K562 (cell line): ENCODE measurements around the gene NAA80. TPM values are rescaled to one million over a fixed set of nuclear protein-coding genes. Genes with fewer than 3 reads are reported as not detected.
A peak's percentile ranks its signal among the peaks of the same experiment; 100 is the strongest.

Experiments used
- ATAC-seq: fragments of 200-7000 bp; cut with Tn5 transposase; 3 replicates; pipeline ENCODE4 v1.9.1; 2020; ENCODE audit warnings: moderate library complexity
- BruUV-seq: library from RNA; stranded (reverse); fragments of 400-500 nt; replicated peaks from 2 replicates; lab custom pipeline; 2021; lab: Mats Ljungman, UMichigan
- CTCF ChIA-PET: fragments of 300-600 bp; formaldehyde crosslinking; extraction: SDS; loops from one replicate; lab custom pipeline; 2021; ENCODE audit warnings: low intra/inter-chr PET ratio; lab: Yijun Ruan, JAX
- POLR2A ChIA-PET: fragments of 300-600, 350-650 bp; sonication (Branson Sonifier 250); formaldehyde crosslinking; extraction: SDS; loops from one replicate; lab custom pipeline; 2021; ENCODE audit warnings: antibody characterized with exemption, inconsistent platforms; lab: Yijun Ruan, JAX
- DNase-seq, 4 experiments: peaks; one replicate each; pipeline versions ENCODE4 v3.0.0 to v3.0.0-alpha.2; 2011 to 2018; ENCODE audit warnings: low spot score in 3 of 4, mixed read lengths in 3 of 4; ENCODE audit errors: extremely low read depth in 1 of 4
- FAIRE-seq: peaks from 2 replicates; lab custom pipeline; 2011; peaks lifted over from hg19 to GRCh38; lab: Jason Lieb, UNC
- H2AFZ ChIP-seq: 2 replicates; pipeline ENCODE4 v1.6.0; 2011; ENCODE audit warnings: low read depth, low read length, control low read depth, inconsistent platforms
- H3K27ac ChIP-seq: fragments of 200-600 bp; 3 replicates; pipeline ENCODE4 v1.8.0; 2011; ENCODE audit warnings: low read depth, mild to moderate bottlenecking, control low read depth, inconsistent platforms, low read length, moderate library complexity, mixed read lengths; ENCODE audit errors: extremely low read depth
- H3K27me3 ChIP-seq, 2 experiments: fragments of 300-600 bp in 1 of 2; 2 replicates in 1 of 2; 3 replicates in 1 of 2; pipeline versions ENCODE4 v1.6.0 to v1.8.0; 2011; ENCODE audit warnings: inconsistent platforms in 2 of 2, low read length in 2 of 2, mild to moderate bottlenecking in 1 of 2, mixed read lengths in 1 of 2, moderate library complexity in 1 of 2; ENCODE audit not compliant: control insufficient read depth in 2 of 2, insufficient read depth in 2 of 2
- H3K36me3 ChIP-seq: fragments of 300-600 bp; 3 replicates; pipeline ENCODE4 v1.8.0; 2011; ENCODE audit warnings: mild to moderate bottlenecking, low read length, inconsistent platforms; ENCODE audit not compliant: control insufficient read depth, insufficient read depth
- H3K4me1 ChIP-seq, 2 experiments: fragments of 200-600 bp in 1 of 2; replicated peaks in 1 of 2; 2 replicates in 1 of 2; 3 replicates in 1 of 2; pipeline versions ENCODE4 v1.5.1 to v1.8.0; 2011; ENCODE audit warnings: inconsistent platforms in 2 of 2, low read length in 2 of 2, mild to moderate bottlenecking in 1 of 2, mixed read lengths in 1 of 2, moderate library complexity in 1 of 2; ENCODE audit not compliant: control insufficient read depth in 2 of 2, insufficient read depth in 2 of 2
- H3K4me2 ChIP-seq: 2 replicates; pipeline ENCODE4 v1.6.1; 2011; ENCODE audit warnings: low read length, control low read depth, inconsistent platforms, mixed read lengths; ENCODE audit not compliant: insufficient read depth
- H3K4me3 ChIP-seq: fragments of 200-600 bp; sonication (generic), shearing (Covaris generic); 2 replicates; pipeline ENCODE4 v1.5.1; 2016; ENCODE audit warnings: control low read depth, inconsistent platforms
- H3K79me2 ChIP-seq: fragments of 200-600 bp; 3 replicates; pipeline ENCODE4 v1.8.0; 2011; ENCODE audit warnings: low read length, inconsistent platforms; ENCODE audit not compliant: control insufficient read depth, insufficient read depth
- H3K9ac ChIP-seq, 2 experiments: 2 replicates each; pipeline versions ENCODE4 v1.6.0 to v1.6.1; 2011; ENCODE audit warnings: low read depth in 2 of 2, low read length in 2 of 2, control low read depth in 1 of 2, inconsistent platforms in 1 of 2, mild to moderate bottlenecking in 1 of 2, mixed read lengths in 1 of 2; ENCODE audit not compliant: insufficient read depth in 1 of 2
- H3K9me1 ChIP-seq: one replicate; pipeline ENCODE4 v1.6.0; 2011; ENCODE audit warnings: inconsistent platforms, mild to moderate bottlenecking, low read length, moderate library complexity; ENCODE audit not compliant: control insufficient read depth, insufficient read depth
- H3K9me3 ChIP-seq: replicated peaks from 2 replicates; pipeline ENCODE4 v1.5.1; 2011; ENCODE audit warnings: low read depth, low read length, inconsistent platforms; ENCODE audit not compliant: control insufficient read depth, insufficient read depth
- H4K20me1 ChIP-seq: replicated peaks from 2 replicates; pipeline ENCODE4 v1.6.1; 2011; ENCODE audit warnings: low read length, inconsistent platforms, mixed read lengths; ENCODE audit not compliant: control insufficient read depth, insufficient read depth
- ASH1L ChIP-seq: fragments of 450-650 bp; IDR thresholded peaks from 2 replicates; pipeline ENCODE4 v1.6.1; 2018; ENCODE audit warnings: borderline replicate concordance, mild to moderate bottlenecking, low read depth; ENCODE audit not compliant: partially characterized antibody
- CHD1 ChIP-seq: fragments of 200-600 bp; sonication (generic); IDR thresholded peaks from one replicate; pipeline ENCODE4 v1.6.1; 2012; ENCODE audit warnings: mild to moderate bottlenecking, moderate library complexity, low read length, inconsistent platforms
- E4F1 ChIP-seq: fragments of 250-450 bp; sonication (Bioruptor Pico); IDR thresholded peaks from 2 replicates; pipeline ENCODE4 v1.5.0; 2021; ENCODE audit warnings: mild to moderate bottlenecking, borderline replicate concordance
- ELF1 ChIP-seq: fragments of 200-800 bp; sonication (Bioruptor generic); IDR thresholded peaks from 2 replicates; pipeline ENCODE4 v1.6.1; 2016; ENCODE audit warnings: missing genetic modification characterization, missing compliant biosample characterization
- HOMEZ ChIP-seq: fragments of 250-450 bp; sonication (Bioruptor Pico); IDR thresholded peaks from 2 replicates; pipeline ENCODE4 v1.4.0; 2020; ENCODE audit warnings: mild to moderate bottlenecking, moderate library complexity
- MTA2 ChIP-seq: fragments of 450-650 bp; IDR thresholded peaks from 2 replicates; pipeline ENCODE4 v1.6.1; 2016; ENCODE audit warnings: low read depth
- PYGO2 ChIP-seq: fragments of 450-650 bp; IDR thresholded peaks from 2 replicates; pipeline ENCODE4 v1.6.1; 2016; ENCODE audit warnings: mild to moderate bottlenecking, missing genetic modification characterization, moderate library complexity, missing compliant biosample characterization
- SMAD1 ChIP-seq: fragments of 150-350 bp; IDR thresholded peaks from 2 replicates; pipeline ENCODE4 v1.6.1; 2014; ENCODE audit warnings: low read length, low read depth; ENCODE audit not compliant: partially characterized antibody
- TRIM24 ChIP-seq, 2 experiments: fragments of 450-650 bp; IDR thresholded peaks; 2 replicates each; pipeline ENCODE4 v1.6.1; 2016
- ZNF274 ChIP-seq: IDR thresholded peaks from 2 replicates; pipeline ENCODE4 v1.6.1; 2011; ENCODE audit warnings: low read depth, mild to moderate bottlenecking, low read length, moderate library complexity, borderline replicate concordance
- ZNF707 ChIP-seq: fragments of 250-450 bp; sonication (Bioruptor Pico); conservative IDR thresholded peaks from 2 replicates; pipeline ENCODE4 v1.8.0; 2022; ENCODE audit warnings: inconsistent platforms, mild to moderate bottlenecking, moderate library complexity
- ZZZ3 ChIP-seq: fragments of 450-650 bp; IDR thresholded peaks from 2 replicates; pipeline ENCODE4 v1.6.1; 2016; ENCODE audit warnings: antibody characterized with exemption, mild to moderate bottlenecking, moderate library complexity
- WGBS: fragments of 100-300 bp; shearing (Covaris generic); methylation state at CpG from one replicate; pipeline ENCODE4 v1.1.6; 2016; ENCODE audit warnings: low coverage, mixed read lengths; ENCODE audit not compliant: insufficient coverage; ENCODE audit errors: missing lambda C conversion rate; 5-methylcytosine and 5-hydroxymethylcytosine counted together
- in situ Hi-C: fragments of 300-500 bp; cut with MboI; formaldehyde crosslinking; loops from 4 replicates; pipeline ENCODE4 v1.15.0; 2018; ENCODE audit warnings: inconsistent platforms, mixed read lengths
- intact Hi-C: fragments of 100-400 bp; cut with micrococcal nuclease; formaldehyde crosslinking; loops from 2 replicates; pipeline ENCODE4 v1.14.2; 2022
- polyA plus RNA-seq, 8 experiments: library from polyadenylated mRNA; depleted of rRNA in 4 of 8; stranded (reverse) in 5 of 8; unstranded in 3 of 8; fragments of >200 nt; fragmentation: Nextera tagmentation in 2 of 8; fragmentation: Illumina TruSeq in 1 of 8; extraction: Ambion mirVana in 2 of 8; extraction: Trizol in 1 of 8; gene quantifications; 2 replicates each; pipeline versions ENCODE4 v1.2.1 to v1.2.3, GENCODE V29; 2011 to 2014; ENCODE audit warnings: inconsistent platforms in 1 of 8, missing spikeins in 1 of 8
- total RNA-seq, 7 experiments: library from RNA; depleted of rRNA in 6 of 7; stranded (reverse); fragments of >200 nt in 6 of 7; fragmentation: Illumina TruSeq in 2 of 7; extraction: Trizol in 2 of 7; gene quantifications; 2 replicates each; pipeline versions ENCODE4 v1.2.1 to v1.2.3, GENCODE V29; 2011 to 2021; ENCODE audit warnings: low replicate concordance in 1 of 7

Gene NAA80
- total and polyA plus RNA-seq, 9 of the 15 experiments (the other 6 are each of a cell fraction or from before 2014, with no cell fraction given) = 0.82 to 24.0 (median 8.6) TPM

- peaks cover 12 to 24% of the 10 kb centered on the region in 2 experiments for H3K4me1 ChIP-seq
- DNase-seq (peak in 3 of 4 experiments; percentile 33 to 50 (median 46)), ATAC-seq (no peak), FAIRE-seq (peak; percentile 69)
- no peak overlapping the region for H3K27ac ChIP-seq
- H3K9me3 ChIP-seq = no peaks in the 10 kb centered on the region
- peaks cover 13% of the 10 kb centered on the region for H3K79me2 ChIP-seq
- peak overlapping the region in 1 of 2 experiments; percentile 78; a peak in 2 of 4 replicates for H3K9ac ChIP-seq
- H3K4me3 ChIP-seq = no peak overlapping the region
- peaks cover 11% of the 10 kb centered on the region; the same call in 2 of the 3 replicates for H3K36me3 ChIP-seq
- in situ Hi-C loops (no loop called here), intact Hi-C loops (no loop called here)
- no peaks in the 10 kb centered on the region for H4K20me1 ChIP-seq
- ChIA-PET POLR2A (no interaction called here), CTCF (no interaction called here)
- H3K4me2 ChIP-seq = no peak overlapping the region
- H3K27me3 ChIP-seq = no peaks in the 10 kb centered on the region
- H2AFZ ChIP-seq = no peak overlapping the region
- WGBS = 38% methylated on average over 5 of the region's 8 CpGs
- no peaks in the 10 kb centered on the region for H3K9me1 ChIP-seq
- BruUV-seq = no TSS peak
- TF ChIP-seq ELF1 (tag) (no peak), HOMEZ (CRISPR knock-in tag) (no peak), CHD1 (no peak), MTA2 (no peak), ZNF274 (no peak), TRIM24 (IDR thresholded peaks at IDR 0.05) (no peak), ASH1L (no peak), SMAD1 (no peak), PYGO2 (tag) (no peak), E4F1 (CRISPR knock-in tag) (no peak), ZNF707 (CRISPR knock-in tag) (no peak), ZZZ3 (no peak)
These were observed 48.0 kb downstream of the NAA80 start for GRCh38 chr3:50251220-50251619.
